Activated CD8-positive, alpha-beta memory T cell treated with anti-CD3 and anti-CD28 coated beads, Interleukin-2, amount 10 ng/mL, durations not matched to agents 7 days and 5 days (primary cell): ENCODE measurements around the gene ZIM2. TPM values are rescaled to one million over a fixed set of nuclear protein-coding genes. Genes with fewer than 3 reads are reported as not detected.
"Not testable (repeated sequence)": the region's sequence is repeated elsewhere in the genome, so short reads cannot be mapped to it uniquely, and the experiment has no call there.

Experiments used
- ATAC-seq: fragments of 150-1000 bp; cut with Tn5 transposase; one replicate; pipeline ENCODE4 v1.10.0; 2021; ENCODE audit warnings: moderate library complexity
- CTCF ChIA-PET: fragments of 350-600 bp; sonication (Branson Sonifier 250); formaldehyde crosslinking; loops from one replicate; lab custom pipeline; 2021; ENCODE audit warnings: antibody characterized with exemption; lab: Charles Lee
- DNase-seq: peaks from one replicate; pipeline ENCODE4 v3.0.0-alpha.2; 2020
- H3K27ac Mint-ChIP-seq: one replicate; pipeline ENCODE4 v1.8.0; 2021; ENCODE audit warnings: mild to moderate bottlenecking, mixed read lengths
- H3K27me3 Mint-ChIP-seq: one replicate; pipeline ENCODE4 v1.8.0; 2021; ENCODE audit warnings: mixed read lengths
- H3K36me3 Mint-ChIP-seq: one replicate; pipeline ENCODE4 v1.8.0; 2021; ENCODE audit warnings: mild to moderate bottlenecking, mixed read lengths
- H3K4me1 Mint-ChIP-seq: one replicate; pipeline ENCODE4 v1.8.0; 2021; ENCODE audit warnings: mixed read lengths
- H3K4me3 Mint-ChIP-seq: one replicate; pipeline ENCODE4 v1.8.0; 2021; ENCODE audit warnings: mild to moderate bottlenecking, moderate library complexity, mixed read lengths
- H3K9me3 Mint-ChIP-seq: one replicate; pipeline ENCODE4 v1.8.0; 2022; ENCODE audit warnings: low read depth, mixed read lengths
- total RNA-seq, 2 experiments: library from RNA; stranded (reverse); gene quantifications; one replicate each; pipeline ENCODE4 v1.2.3, GENCODE V29; 2021

The ZIM2 gene
- total RNA-seq, 2 experiments from 2014 or later: not detected

DNA sequence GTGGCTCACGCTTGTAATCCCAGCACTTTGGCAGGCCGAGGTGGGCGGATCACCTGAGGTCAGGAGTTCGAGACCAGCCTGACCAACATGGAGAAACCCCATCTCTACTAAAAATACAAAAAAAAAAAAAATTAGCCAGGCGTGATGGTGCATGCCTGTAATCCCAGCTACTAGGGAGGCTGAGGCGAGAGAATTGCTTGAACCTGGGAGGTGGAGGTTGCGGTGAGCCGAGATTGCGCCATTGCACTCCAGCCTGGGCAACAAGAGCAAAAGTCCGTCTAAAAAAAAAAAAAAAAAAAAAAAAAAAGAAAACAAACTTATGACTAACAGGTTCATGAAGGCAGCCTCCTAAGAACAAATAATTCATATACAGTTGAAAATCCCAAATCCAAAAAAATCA lies 19.9 kb upstream of the ZIM2 start:
- not testable (repeated sequence) for DNase-seq, H3K4me1 Mint-ChIP-seq, ATAC-seq, H3K27me3 Mint-ChIP-seq, H3K27ac Mint-ChIP-seq, H3K36me3 Mint-ChIP-seq, H3K4me3 Mint-ChIP-seq
- H3K9me3 Mint-ChIP-seq: peaks cover 20% of the 10 kb centered on the region
- CTCF ChIA-PET: interaction anchor here (0.7 kb wide), 1 partner anchor 251 kb away, joined by 3 read pairs; no protein-coding TSS in a partner anchor

DNA sequence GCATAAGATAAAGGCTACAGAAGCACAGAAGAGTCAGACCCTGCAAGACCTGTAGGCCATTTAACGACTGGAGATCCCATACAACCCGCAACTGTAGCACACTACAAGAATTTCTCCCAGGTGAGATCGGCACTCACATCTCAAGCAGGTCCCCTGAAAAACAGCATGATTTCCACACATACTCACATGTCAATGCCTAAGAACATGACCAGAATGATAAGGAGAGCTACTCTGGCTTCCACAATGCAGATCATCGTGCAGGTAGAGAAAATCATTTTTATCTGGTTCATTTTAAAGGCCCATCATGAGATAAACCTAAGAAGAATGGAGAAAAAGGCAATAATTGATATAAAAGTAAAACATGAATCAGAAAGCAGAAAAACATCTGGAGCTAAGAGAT lies 17.5 kb upstream of the ZIM2 start:
- Mint-ChIP-seq H3K27me3 (no peaks in the 10 kb centered on the region), H3K4me3 (no peak overlapping the region), H3K4me1 (no peaks in the 10 kb centered on the region), H3K36me3 (peaks cover 3% of the 10 kb centered on the region), H3K9me3 (peaks cover 17% of the 10 kb centered on the region), H3K27ac (no peak overlapping the region)
- ATAC-seq (no peak), DNase-seq (no peak)
- CTCF ChIA-PET: no interaction called here

GRCh38 chr19:56856822-56857221 lies 16.3 kb upstream of the ZIM2 start:
- peaks cover 16% of the 10 kb centered on the region for H3K9me3 Mint-ChIP-seq
- CTCF ChIA-PET: no interaction called here
- H3K4me3 Mint-ChIP-seq: no peak overlapping the region
- H3K27me3 Mint-ChIP-seq: no peaks in the 10 kb centered on the region
- no peaks in the 10 kb centered on the region for H3K4me1 Mint-ChIP-seq
- H3K27ac Mint-ChIP-seq: no peak overlapping the region
- H3K36me3 Mint-ChIP-seq: peaks cover 3% of the 10 kb centered on the region
- ATAC-seq (no peak), DNase-seq (no peak)

GRCh38 chr19:56852361-56852760 lies 11.8 kb upstream of the ZIM2 start:
- H3K27ac Mint-ChIP-seq, DNase-seq, ATAC-seq, H3K36me3 Mint-ChIP-seq, H3K4me3 Mint-ChIP-seq, H3K4me1 Mint-ChIP-seq, H3K27me3 Mint-ChIP-seq, CTCF ChIA-PET: not testable (repeated sequence)
- H3K9me3 Mint-ChIP-seq: peaks cover 27% of the 10 kb centered on the region

- Mint-ChIP-seq H3K9me3 (peaks cover 27% of the 10 kb centered on the region), H3K27me3 (no peaks in the 10 kb centered on the region), H3K27ac (no peak overlapping the region), H3K4me3 (no peak overlapping the region), H3K4me1 (no peaks in the 10 kb centered on the region), H3K36me3 (no peaks in the 10 kb centered on the region)
- CTCF ChIA-PET: no interaction called here
- DNase-seq (no peak), ATAC-seq (no peak)
Measured at GRCh38 chr19:56848166-56848565, 7.6 kb upstream of the ZIM2 start.

GRCh38 chr19:56842412-56842811 lies 1.9 kb upstream of the ZIM2 start:
- CTCF ChIA-PET: no interaction called here
- DNase-seq (no peak), ATAC-seq (no peak)
- Mint-ChIP-seq H3K4me1 (peaks cover 2% of the 10 kb centered on the region), H3K36me3 (peaks cover 8% of the 10 kb centered on the region), H3K27ac (no peak overlapping the region), H3K27me3 (peaks cover 5% of the 10 kb centered on the region), H3K4me3 (no peak overlapping the region), H3K9me3 (peaks cover 19% of the 10 kb centered on the region)

GRCh38 chr19:56841193-56841543 lies 642 bp upstream of the ZIM2 start:
- H3K27ac Mint-ChIP-seq: peak overlapping the region; percentile 60
- H3K9me3 Mint-ChIP-seq: peaks cover 19% of the 10 kb centered on the region
- H3K36me3 Mint-ChIP-seq: peaks cover 8% of the 10 kb centered on the region
- DNase-seq (no peak), ATAC-seq (no peak)
- peak overlapping the region; percentile 10 for H3K4me3 Mint-ChIP-seq
- CTCF ChIA-PET: no interaction called here
- peaks cover 2% of the 10 kb centered on the region for H3K4me1 Mint-ChIP-seq
- H3K27me3 Mint-ChIP-seq: peaks cover 5% of the 10 kb centered on the region

GRCh38 chr19:56839652-56840450 lies 675 bp downstream of the ZIM2 start:
- Mint-ChIP-seq H3K36me3 (peaks cover 8% of the 10 kb centered on the region), H3K4me1 (peaks cover 2% of the 10 kb centered on the region), H3K4me3 (no peak overlapping the region), H3K27me3 (peaks cover 5% of the 10 kb centered on the region), H3K9me3 (peaks cover 26% of the 10 kb centered on the region), H3K27ac (peak overlapping the region; percentile 17)
- CTCF ChIA-PET: no interaction called here
- DNase-seq (no peak), ATAC-seq (no peak)

- Mint-ChIP-seq H3K36me3 (peaks cover 8% of the 10 kb centered on the region), H3K4me3 (no peak overlapping the region), H3K27ac (peak overlapping the region; percentile 17), H3K4me1 (peaks cover 2% of the 10 kb centered on the region), H3K27me3 (peaks cover 5% of the 10 kb centered on the region), H3K9me3 (peaks cover 31% of the 10 kb centered on the region)
- CTCF ChIA-PET: no interaction called here
- ATAC-seq (peak; percentile 42), DNase-seq (peak; percentile 42)
Measured at GRCh38 chr19:56838909-56839651, 1.4 kb downstream of the ZIM2 start.

- Mint-ChIP-seq H3K27ac (peak overlapping the region; percentile 25), H3K36me3 (peaks cover 8% of the 10 kb centered on the region), H3K27me3 (peaks cover 5% of the 10 kb centered on the region), H3K4me3 (no peak overlapping the region), H3K4me1 (peaks cover 2% of the 10 kb centered on the region), H3K9me3 (peaks cover 31% of the 10 kb centered on the region)
- DNase-seq (no peak), ATAC-seq (peak; percentile 16)
- CTCF ChIA-PET: no interaction called here
Measured at GRCh38 chr19:56838024-56838908, 2.3 kb downstream of the ZIM2 start.

DNA sequence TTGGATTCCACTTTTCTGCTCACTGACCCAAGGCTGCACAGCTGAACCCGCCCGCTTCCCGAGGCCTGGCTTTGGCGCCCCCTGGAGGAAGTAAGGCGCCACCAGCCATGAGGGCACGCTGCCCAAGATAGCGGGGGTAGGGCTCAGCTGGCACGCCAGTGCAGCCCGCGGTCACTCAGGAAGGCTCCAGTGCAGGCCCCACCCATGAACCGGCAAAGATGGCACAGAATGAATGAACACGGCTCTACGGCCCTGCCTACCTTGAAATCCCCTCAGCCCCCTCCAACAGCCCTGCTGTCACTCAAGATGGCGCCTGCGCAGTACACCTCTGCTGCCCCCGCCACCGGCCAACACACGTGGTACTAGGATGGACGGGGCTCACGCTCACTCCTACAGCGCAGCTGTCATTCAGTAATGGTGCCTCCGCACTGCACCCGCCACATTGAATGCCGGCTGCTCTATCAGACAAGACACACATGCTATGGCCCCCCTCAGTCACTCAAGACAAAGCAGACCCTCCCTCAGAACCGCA lies 3.0 kb downstream of the ZIM2 start:
- CTCF ChIA-PET: no interaction called here

GRCh38 chr19:56837004-56837403 lies 3.5 kb downstream of the ZIM2 start:
- Mint-ChIP-seq H3K9me3 (peaks cover 38% of the 10 kb centered on the region), H3K4me1 (peaks cover 2% of the 10 kb centered on the region), H3K36me3 (peaks cover 8% of the 10 kb centered on the region), H3K4me3 (no peak overlapping the region), H3K27ac (no peak overlapping the region), H3K27me3 (peaks cover 5% of the 10 kb centered on the region)
- CTCF ChIA-PET: no interaction called here
- DNase-seq: no peak
- ATAC-seq: no peak

More for the DNA sequence above, 3.0 kb downstream of the ZIM2 start:
- DNase-seq: no peak
- H3K27ac Mint-ChIP-seq: no peak overlapping the region
- ATAC-seq: peak; percentile 27
- H3K27me3 Mint-ChIP-seq: peaks cover 5% of the 10 kb centered on the region
- H3K9me3 Mint-ChIP-seq: peaks cover 33% of the 10 kb centered on the region
- no peak overlapping the region for H3K4me3 Mint-ChIP-seq
- H3K4me1 Mint-ChIP-seq: peaks cover 2% of the 10 kb centered on the region
- peaks cover 8% of the 10 kb centered on the region for H3K36me3 Mint-ChIP-seq

DNA sequence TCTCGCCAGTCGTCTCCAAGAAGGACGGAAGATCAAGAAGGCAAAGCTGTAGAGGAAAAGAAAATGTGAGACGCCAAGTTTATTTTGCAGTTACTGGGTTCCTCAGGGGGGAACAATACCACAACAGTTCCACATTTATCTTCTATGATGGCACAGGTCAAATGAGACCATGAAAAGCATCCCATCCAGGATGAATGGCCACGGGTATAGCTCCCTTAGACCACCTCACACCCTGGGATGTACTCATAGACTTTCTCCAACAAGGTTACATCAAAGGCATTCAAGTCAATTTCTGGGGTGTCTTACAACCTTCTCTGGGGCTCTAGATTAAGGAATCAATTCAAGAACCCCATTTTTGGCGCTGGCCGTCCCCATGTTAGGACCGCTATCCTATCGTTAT lies 4.5 kb downstream of the ZIM2 start:
- H3K27ac Mint-ChIP-seq: no peak overlapping the region
- CTCF ChIA-PET: no interaction called here
- ATAC-seq (no peak), DNase-seq (no peak)
- peaks cover 3% of the 10 kb centered on the region for H3K27me3 Mint-ChIP-seq
- peaks cover 2% of the 10 kb centered on the region for H3K4me1 Mint-ChIP-seq
- H3K36me3 Mint-ChIP-seq: peaks cover 8% of the 10 kb centered on the region
- no peak overlapping the region for H3K4me3 Mint-ChIP-seq
- peaks cover 36% of the 10 kb centered on the region for H3K9me3 Mint-ChIP-seq
